Neutrophil (primary cell): ENCODE data around the gene STARD3NL.

Experiments
- H3K27ac ChIP-seq: fragments of 200-600 bp; sonication (generic); 2 replicates; pipeline ENCODE4 v1.5.1; 2016; ENCODE audit warnings: mild to moderate bottlenecking, moderate library complexity
- H3K27me3 ChIP-seq: fragments of 200-600 bp; sonication (generic); 2 replicates; pipeline ENCODE4 v1.6.0; 2016; ENCODE audit warnings: mild to moderate bottlenecking
- H3K36me3 ChIP-seq: fragments of 200-600 bp; sonication (generic); 2 replicates; pipeline ENCODE4 v1.5.1; 2017
- H3K4me1 ChIP-seq, 2 experiments: fragments of 200-600 bp in 1 of 2; sonication (generic) in 1 of 2; 1 replicate in 1 of 2; 2 replicates in 1 of 2; pipeline versions ENCODE4 v1.5.1 to v1.6.1; 2013 to 2016; ENCODE audit warnings: low read depth in 1 of 2, low read length in 1 of 2, mild to moderate bottlenecking in 1 of 2, moderate library complexity in 1 of 2; ENCODE audit not compliant: control insufficient read depth in 1 of 2, insufficient read depth in 1 of 2
- H3K4me3 ChIP-seq, 2 experiments: fragments of 200-600 bp in 1 of 2; sonication (generic) in 1 of 2; 1 replicate in 1 of 2; 2 replicates in 1 of 2; pipeline ENCODE4 v1.5.1; 2013 to 2016; ENCODE audit warnings: low read depth in 1 of 2, low read length in 1 of 2, mild to moderate bottlenecking in 1 of 2, moderate library complexity in 1 of 2
- H3K9me3 ChIP-seq: fragments of 200-600 bp; sonication (generic); 2 replicates; pipeline ENCODE4 v1.5.1; 2016
- CTCF ChIP-seq: fragments of 200-600 bp; sonication (generic); IDR thresholded peaks from 2 replicates; pipeline ENCODE4 v1.5.1; 2016; ENCODE audit warnings: antibody characterized with exemption

STARD3NL gene

DNA sequence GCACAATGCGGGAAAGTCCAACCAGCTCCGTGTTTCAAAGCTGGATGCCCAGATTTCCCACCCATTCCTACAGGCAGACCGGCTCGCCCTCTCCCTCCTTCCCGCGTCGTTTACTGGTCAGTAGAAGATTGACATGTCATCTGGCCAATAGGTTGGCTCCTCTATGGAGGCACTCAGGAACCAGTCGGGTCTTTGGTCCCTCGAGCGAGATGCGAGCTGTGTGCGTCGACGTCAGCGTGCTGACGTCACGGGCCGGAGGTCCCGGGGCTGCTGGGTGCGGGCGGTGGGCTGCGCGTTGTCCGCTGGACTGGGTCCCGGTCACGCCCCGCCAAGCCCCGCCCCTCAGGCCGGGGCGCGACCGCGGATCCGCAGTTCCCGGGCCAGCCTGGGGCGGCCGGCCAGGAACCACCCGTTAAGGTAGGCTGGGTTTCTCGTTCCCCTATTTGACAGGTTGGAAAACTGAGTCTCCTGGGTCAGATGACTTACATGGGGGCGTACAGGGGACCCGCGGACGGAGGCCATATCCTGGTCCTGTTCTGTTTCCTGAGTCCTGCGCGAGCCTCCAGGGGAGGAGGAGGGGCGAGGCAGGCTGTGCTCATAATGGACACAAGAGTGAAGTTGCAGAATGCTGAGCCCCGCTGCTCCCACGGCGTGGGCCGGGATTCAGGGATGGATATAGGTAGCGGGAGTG lies at the start of gene STARD3NL:
TSS of gene STARD3NL (plus strand) at position 242 of the 691 bp plus-strand sequence. CDS start 29,260 bp downstream, outside the sequence.
- Histone ChIP-seq H3K4me1 (peaks cover 33 to 42% of the 10 kb centered on the region in 2 experiments), H3K27ac (peak within 1 kb of the TSS; percentile 88), H3K4me3 (peak within 1 kb of the TSS; percentile 89 to 92), H3K9me3 (no peaks in the 10 kb centered on the region), H3K27me3 (no peaks in the 10 kb centered on the region), H3K36me3 (no peaks in the 10 kb centered on the region)
- peak; percentile 78 for TF ChIP-seq CTCF

- Histone ChIP-seq H3K4me1 (no peaks in the 10 kb centered on the region), H3K27me3 (no peaks in the 10 kb centered on the region), H3K36me3 (no peaks in the 10 kb centered on the region), H3K4me3 (no peak overlapping the region), H3K9me3 (no peaks in the 10 kb centered on the region), H3K27ac (no peak overlapping the region)
- TF ChIP-seq CTCF, result no peak
Observed at GRCh38 chr7:38129162-38129561, 48.9 kb upstream of the STARD3NL start.

DNA sequence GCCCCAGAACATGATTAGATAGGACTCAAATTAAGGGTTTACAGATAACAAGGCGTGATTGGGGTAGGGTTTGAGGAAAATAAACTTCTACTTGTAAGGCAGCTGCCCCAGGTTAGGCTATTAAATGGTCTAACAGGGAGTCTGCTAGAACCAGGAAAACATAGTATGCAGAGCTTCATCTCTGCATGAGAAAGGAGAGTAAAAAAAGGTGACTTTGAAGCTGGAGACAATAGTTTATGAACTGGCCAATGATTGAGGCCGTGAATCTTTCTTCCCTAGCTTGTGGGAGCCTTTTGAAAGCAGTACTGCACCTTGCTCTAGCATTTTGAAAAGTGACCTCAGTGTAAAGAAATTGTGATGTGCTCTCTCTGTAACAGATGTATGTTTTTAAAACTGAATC lies 48.5 kb upstream of the STARD3NL start:
- Histone ChIP-seq H3K27ac (no peak overlapping the region), H3K4me1 (no peaks in the 10 kb centered on the region), H3K27me3 (no peaks in the 10 kb centered on the region), H3K9me3 (no peaks in the 10 kb centered on the region), H3K4me3 (no peak overlapping the region), H3K36me3 (no peaks in the 10 kb centered on the region)
- TF ChIP-seq CTCF, result no peak

GRCh38 chr7:38138171-38138570 lies 39.9 kb upstream of the STARD3NL start:
- Histone ChIP-seq H3K4me1 (no peaks in the 10 kb centered on the region), H3K36me3 (no peaks in the 10 kb centered on the region), H3K27me3 (no peaks in the 10 kb centered on the region), H3K27ac (no peak overlapping the region), H3K9me3 (no peaks in the 10 kb centered on the region), H3K4me3 (no peak overlapping the region)
- TF ChIP-seq CTCF, result no peak

DNA sequence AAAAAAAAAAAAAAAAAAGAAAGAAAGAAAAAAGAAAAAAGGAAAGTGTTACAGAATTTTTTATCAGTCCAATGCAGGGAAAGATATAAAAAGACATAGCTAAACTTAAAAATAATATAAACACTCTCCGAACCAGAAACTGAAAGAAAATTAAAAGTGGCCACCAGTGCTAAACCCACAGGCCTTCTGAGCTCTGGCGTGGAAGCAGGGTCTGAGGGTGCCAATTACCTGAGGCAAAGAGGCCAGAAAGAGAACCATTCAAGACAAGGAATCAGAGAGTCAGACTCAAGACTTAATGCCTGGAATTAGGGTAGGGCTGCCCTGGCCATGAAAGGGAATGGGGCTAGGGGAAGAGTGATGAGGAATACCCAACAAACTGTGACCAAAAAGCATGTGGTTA lies 36.9 kb upstream of the STARD3NL start:
- no peak for TF ChIP-seq CTCF
- Histone ChIP-seq H3K27ac (no peak overlapping the region), H3K4me3 (no peak overlapping the region), H3K4me1 (no peaks in the 10 kb centered on the region), H3K36me3 (no peaks in the 10 kb centered on the region), H3K9me3 (no peaks in the 10 kb centered on the region), H3K27me3 (no peaks in the 10 kb centered on the region)
